Heart right ventricle (tissue), 16 donors: ENCODE data around the gene ABHD15. TPM values are rescaled to one million over a fixed set of nuclear protein-coding genes. Genes with fewer than 3 reads are reported as not detected.

Experiments used
- ATAC-seq, 8 donors: fragments of 200-7000 bp; cut with Tn5 transposase; one replicate each; pipeline ENCODE4 v1.9.1; 2020; ENCODE audit warnings: mild to moderate bottlenecking in 8 of 8, moderate library complexity in 8 of 8, moderate number of reproducible peaks in 1 of 8
- DNase-seq, 2 donors: peaks; one replicate each; pipeline ENCODE4 v3.0.0-alpha.2; 2020
- H3K27ac ChIP-seq, 10 donors: fragments of 200-600 bp; sonication (generic) in 2 of 10; one replicate each; pipeline versions ENCODE4 v1.5.0 to v1.8.0; 2020 to 2022; ENCODE audit warnings: mild to moderate bottlenecking in 3 of 10
- H3K27me3 ChIP-seq, 7 donors: fragments of 200-600 bp; one replicate each; pipeline ENCODE4 v1.8.0; 2021 to 2022; ENCODE audit warnings: mild to moderate bottlenecking in 2 of 7
- H3K36me3 ChIP-seq, 9 donors: fragments of 200-600 bp; sonication (generic) in 1 of 9; one replicate each; pipeline versions ENCODE4 v1.5.0 to v1.8.0; 2020 to 2022; ENCODE audit warnings: mild to moderate bottlenecking in 2 of 9
- H3K4me1 ChIP-seq, 9 donors: fragments of 200-600 bp; sonication (generic) in 1 of 9; one replicate each; pipeline versions ENCODE4 v1.5.0 to v1.8.0; 2020 to 2022; ENCODE audit warnings: mild to moderate bottlenecking in 4 of 9
- H3K4me3 ChIP-seq, 10 donors: fragments of 200-600 bp; sonication (generic) in 2 of 10; one replicate each; pipeline versions ENCODE4 v1.5.0 to v1.8.0; 2020 to 2022; ENCODE audit warnings: mild to moderate bottlenecking in 7 of 10, moderate library complexity in 2 of 10
- H3K9me3 ChIP-seq, 11 donors: fragments of 200-600 bp in 10 of 11; sonication (generic) in 2 of 11; one replicate each; pipeline versions ENCODE4 v1.5.0 to v1.8.0; 2013 to 2022; ENCODE audit warnings: mild to moderate bottlenecking in 2 of 11, control low read depth in 1 of 11, moderate library complexity in 1 of 11
- WGBS, 2 donors: extraction: QIAGEN DNeasy Blood & Tissue Kit; methylation state at CpG; one replicate each; pipeline ENCODE4 v1.1.7; 2013; ENCODE audit warnings: inconsistent platforms in 1 of 2; 5-methylcytosine and 5-hydroxymethylcytosine counted together
- intact Hi-C, 10 donors: fragments of 100-400 bp; cut with DNase I; formaldehyde crosslinking; loops; one replicate each; pipeline versions ENCODE4 v1.11.1 to v1.14.2; 2022
- polyA plus RNA-seq, 2 donors: library from polyadenylated mRNA; stranded (reverse); fragments of 200-250 nt; gene quantifications; one replicate each; pipeline ENCODE4 v1.2.3, GENCODE V29; 2013
- total RNA-seq, 10 donors: library from RNA; stranded (reverse); fragmentation: NEBNext Ultra II Directional in 3 of 10; extraction: Animal tissue kit (Norgen Biotek cat#: 25700) in 3 of 10; gene quantifications; one replicate each; pipeline versions ENCODE4 v1.2.1 to v1.2.4, GENCODE V29; 2021 to 2023
- TF ChIP-seq, protein P1 (sequence below), 9 donors: fragments of 200-600 bp; sonication (generic) in 2 of 9; IDR thresholded peaks; one replicate each; pipeline versions ENCODE4 v1.5.0 to v1.8.0; 2021 to 2022; ENCODE audit warnings: antibody characterized with exemption in 9 of 9, mild to moderate bottlenecking in 5 of 9, moderate library complexity in 1 of 9
- donor health status: Arrhythmogenic right ventricular cardiomyopathy.
- donor health status: ischemic (EF 13 %, LVEDD 7.1; RV severe dilation, severe dysfunction).
- donor health status: healthy with polysubstance abuse.
- donor health status: DM: no; HTN: yes; CAD: no.
- donor health status: DM: no; HTN: no; CAD: no.
- donor health status: ischemic (EF 25% LVEDD 6.9; RV normal size, moderate dysfunction).
- donor health status: ischemic (EF 25% LVEDD 5.7; RV mildly dilated, moderate dysfunction).
- donor health status: healthy.
- donor health status: DM: yes; HTN: yes; CAD: no.
- donor health status: Ischemic cardiomyopathy.
- donor health status: ischemic (EF 35%, LVEDD 5.7; RV mildly dilated, moderate dysfunction).
- donor health status: nonischemic (EF 11% LVEDD 7.7; RV severe dilation, severe dysfunction).
- donor health status: DM: yes; HTN: yes; CAD: no.
- donor health status: PGD.
- donor health status: ischemic (EF 29% LVEDD 5.4; RV normal size, mild dysfunction).
- donor health status: nonischemic (EF 23%, LVEDD 6.1; RV moderate dilation, normal function).

Gene ABHD15
- total and polyA plus RNA-seq, 12 donors = 3.5 to 9.0 (median 5.6) TPM

DNA sequence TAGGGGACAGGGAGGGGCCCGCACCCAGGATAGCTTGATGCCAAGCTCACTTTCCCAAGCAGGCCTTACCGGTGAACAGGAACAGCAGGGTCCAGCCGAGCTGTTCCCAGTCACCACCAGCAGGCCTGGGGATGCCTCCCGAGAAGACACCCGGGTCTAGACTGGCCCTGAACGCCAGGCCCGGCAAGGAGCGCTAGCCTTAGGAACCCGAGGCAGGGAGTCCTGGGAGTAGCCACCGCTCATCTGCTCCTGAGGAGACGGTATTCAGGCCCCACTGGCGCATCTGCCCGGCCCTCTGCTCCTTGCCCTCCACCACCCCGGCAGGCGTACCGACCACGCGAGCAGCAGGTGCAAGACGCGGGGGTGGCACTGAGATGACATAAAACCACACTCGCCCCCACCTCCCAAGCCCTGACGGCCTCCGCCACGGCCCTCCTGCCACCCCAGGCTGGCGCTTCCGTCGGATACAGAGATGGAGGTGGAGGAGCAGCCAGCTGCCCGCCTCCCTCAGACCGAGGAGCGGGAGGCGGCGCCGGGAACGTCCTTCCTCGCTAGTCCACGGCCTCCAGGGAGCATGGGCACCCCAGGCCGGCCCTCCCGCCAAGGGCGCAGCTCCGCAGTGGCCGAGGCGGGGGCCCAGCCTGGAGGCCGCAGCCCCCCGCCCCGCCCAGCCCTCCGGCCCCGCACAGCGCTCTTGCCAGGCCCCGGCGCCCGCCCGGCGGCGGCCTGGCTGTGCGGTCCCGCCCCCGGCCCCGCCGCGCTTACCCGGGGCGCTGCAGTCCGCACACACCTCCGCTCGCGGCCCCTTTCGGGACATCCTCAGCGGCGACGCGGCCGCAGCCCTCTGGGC lies 21.9 kb upstream of the ABHD15 start:
- WGBS, 2 donors = 1% methylated on average over 67 to 72 of the region's 72 CpGs
- intact Hi-C loops = no loop called here
- Histone ChIP-seq H3K9me3 (no peaks in the 10 kb centered on the region), H3K36me3 (no peaks in the 10 kb centered on the region), H3K4me1 (peaks cover 22 to 86% (median 81%) of the 10 kb centered on the region in 9 donors), H3K27me3 (peaks cover 0 to 3% (median 0%) of the 10 kb centered on the region in 7 donors), H3K4me3 (peak overlapping the region; percentile 72 to 95 (median 88)), H3K27ac (peak overlapping the region; percentile 75 to 96 (median 90))
- ATAC-seq = peak in 1 of 8 donors; percentile 0
- TF ChIP-seq, protein P1, sequence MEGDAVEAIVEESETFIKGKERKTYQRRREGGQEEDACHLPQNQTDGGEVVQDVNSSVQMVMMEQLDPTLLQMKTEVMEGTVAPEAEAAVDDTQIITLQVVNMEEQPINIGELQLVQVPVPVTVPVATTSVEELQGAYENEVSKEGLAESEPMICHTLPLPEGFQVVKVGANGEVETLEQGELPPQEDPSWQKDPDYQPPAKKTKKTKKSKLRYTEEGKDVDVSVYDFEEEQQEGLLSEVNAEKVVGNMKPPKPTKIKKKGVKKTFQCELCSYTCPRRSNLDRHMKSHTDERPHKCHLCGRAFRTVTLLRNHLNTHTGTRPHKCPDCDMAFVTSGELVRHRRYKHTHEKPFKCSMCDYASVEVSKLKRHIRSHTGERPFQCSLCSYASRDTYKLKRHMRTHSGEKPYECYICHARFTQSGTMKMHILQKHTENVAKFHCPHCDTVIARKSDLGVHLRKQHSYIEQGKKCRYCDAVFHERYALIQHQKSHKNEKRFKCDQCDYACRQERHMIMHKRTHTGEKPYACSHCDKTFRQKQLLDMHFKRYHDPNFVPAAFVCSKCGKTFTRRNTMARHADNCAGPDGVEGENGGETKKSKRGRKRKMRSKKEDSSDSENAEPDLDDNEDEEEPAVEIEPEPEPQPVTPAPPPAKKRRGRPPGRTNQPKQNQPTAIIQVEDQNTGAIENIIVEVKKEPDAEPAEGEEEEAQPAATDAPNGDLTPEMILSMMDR (IDR thresholded peaks at IDR 0.05) = no peak
- DNase-seq = peak; percentile 31 to 44

DNA sequence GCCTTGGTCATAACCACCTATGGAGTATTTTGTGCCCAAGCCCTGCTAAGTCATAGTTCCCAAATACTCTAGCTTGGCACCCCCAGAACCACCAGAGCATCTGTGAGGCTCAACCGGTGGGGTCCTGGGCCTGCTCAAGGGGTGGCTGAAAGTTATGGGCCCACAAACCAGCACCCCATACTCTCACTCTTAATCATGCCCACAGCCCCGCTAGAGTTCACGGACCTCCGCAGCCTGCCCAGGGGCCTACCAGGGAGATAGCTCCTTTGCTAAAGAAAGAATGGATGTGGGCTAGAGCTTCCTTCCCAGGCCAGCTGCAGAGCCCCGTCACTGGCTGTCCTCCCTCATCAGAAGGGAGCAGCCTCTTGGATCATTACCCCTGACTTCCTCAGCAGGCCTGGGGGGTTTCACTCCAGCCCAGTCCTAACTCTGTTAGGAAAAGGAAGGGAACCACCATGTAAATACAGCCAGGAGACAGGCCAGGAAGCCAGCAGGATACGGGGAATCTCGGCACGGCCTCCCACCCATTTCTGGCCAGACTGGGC lies 21.3 kb upstream of the ABHD15 start:
- Histone ChIP-seq H3K4me3 (peak overlapping the region; percentile 72 to 95 (median 88)), H3K36me3 (peaks cover 0 to 6% (median 0%) of the 10 kb centered on the region in 9 donors), H3K4me1 (peaks cover 22 to 90% (median 82%) of the 10 kb centered on the region in 9 donors), H3K27me3 (no peaks in the 10 kb centered on the region), H3K9me3 (no peaks in the 10 kb centered on the region), H3K27ac (peak overlapping the region; percentile 75 to 96 (median 90))
- DNase-seq (peak in 1 of 2 donors; percentile 30), ATAC-seq (no peak)
- TF ChIP-seq, protein P1 (IDR thresholded peaks at IDR 0.05) = no peak
- intact Hi-C loops = no loop called here
- WGBS, 2 donors = 24 to 26% methylated on average over 8 of the region's 8 CpGs

DNA sequence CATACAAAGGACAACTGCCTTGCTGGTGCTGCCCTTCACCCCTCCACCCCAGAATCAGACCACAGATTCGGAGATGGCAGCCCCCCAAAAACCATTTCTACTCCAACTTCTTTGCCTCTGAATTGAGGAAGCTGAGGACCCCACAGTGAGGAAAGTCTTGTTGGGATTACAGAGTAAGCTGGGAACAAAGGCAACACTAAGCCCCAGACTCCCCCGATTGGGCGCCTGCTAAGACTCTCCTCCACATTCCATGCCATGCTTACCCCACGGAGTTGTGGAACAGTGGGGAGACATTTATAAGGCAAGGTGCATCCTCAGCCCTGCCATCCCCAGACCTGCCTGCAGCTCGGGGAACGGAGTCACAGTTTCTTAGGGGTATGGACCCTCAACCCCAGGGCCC lies 20.8 kb upstream of the ABHD15 start:
- intact Hi-C loops = no loop called here
- TF ChIP-seq, protein P1 (IDR thresholded peaks at IDR 0.05) = no peak
- Histone ChIP-seq H3K27ac (peak overlapping the region; percentile 75 to 96 (median 90)), H3K4me3 (peak overlapping the region; percentile 72 to 95 (median 88)), H3K27me3 (no peaks in the 10 kb centered on the region), H3K9me3 (no peaks in the 10 kb centered on the region), H3K36me3 (peaks cover 0 to 11% (median 2%) of the 10 kb centered on the region in 9 donors), H3K4me1 (peaks cover 22 to 88% (median 79%) of the 10 kb centered on the region in 9 donors)
- no peak for DNase-seq
- WGBS, 2 donors = 75 to 82% methylated on average over 6 of the region's 6 CpGs
- no peak for ATAC-seq

DNA sequence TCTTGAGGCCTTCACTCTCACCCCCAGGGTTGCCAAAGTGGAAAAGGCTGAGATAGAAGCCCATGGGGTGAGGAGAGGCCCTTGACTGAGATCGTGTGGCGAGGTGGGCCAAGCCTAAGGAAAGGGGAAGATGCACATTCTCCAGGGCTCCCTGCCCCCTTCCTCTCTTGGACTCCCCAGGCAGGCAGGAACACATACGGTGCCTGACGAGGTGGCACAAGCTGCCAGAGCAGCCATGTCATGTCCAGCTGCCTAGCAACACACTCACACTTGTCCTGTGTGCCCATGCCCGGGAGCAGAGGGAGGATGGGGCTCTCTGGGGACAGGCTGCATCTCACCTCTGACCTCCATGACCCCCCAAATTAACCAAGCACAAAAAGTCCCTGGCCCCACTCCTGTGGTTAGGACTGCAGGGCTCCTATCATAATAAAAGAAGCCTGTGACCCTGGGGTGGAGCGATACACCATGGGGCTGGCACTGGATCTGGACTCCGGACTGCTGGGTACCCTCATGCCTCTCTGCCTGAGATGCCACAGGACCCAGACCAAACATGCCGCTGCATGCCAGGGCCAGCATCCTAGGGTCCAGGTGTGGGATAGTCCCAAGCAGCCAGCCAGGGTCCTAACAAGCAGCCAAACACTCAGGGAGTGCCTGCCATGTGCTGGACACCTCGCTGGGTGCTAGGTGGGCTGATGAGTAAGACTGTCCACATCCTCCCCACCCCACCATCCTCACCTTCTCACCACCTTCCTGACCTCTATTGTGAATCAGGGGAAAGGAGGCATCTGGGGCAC lies 20.0 kb upstream of the ABHD15 start:
- Histone ChIP-seq H3K9me3 (no peaks in the 10 kb centered on the region), H3K27ac (peak overlapping the region; percentile 30 to 96 (median 90)), H3K36me3 (peaks cover 0 to 18% (median 5%) of the 10 kb centered on the region in 9 donors), H3K4me3 (peak overlapping the region in 7 of 10 donors; percentile 8 to 95 (median 92)), H3K27me3 (no peaks in the 10 kb centered on the region), H3K4me1 (peaks cover 22 to 84% (median 72%) of the 10 kb centered on the region in 9 donors)
- TF ChIP-seq, protein P1 (IDR thresholded peaks at IDR 0.05) = no peak
- 60 to 66% methylated on average over 8 to 9 of the region's 9 CpGs for WGBS, 2 donors
- ATAC-seq (no peak), DNase-seq (peak in 1 of 2 donors; percentile 9)
- intact Hi-C loops = no loop called here
